Endothelial cell of umbilical vein (primary cell): ENCODE data around the gene SP140. TPM values are rescaled to one million over a fixed set of nuclear protein-coding genes. Genes with fewer than 3 reads are reported as not detected.

Experiments
- BruUV-seq: library from RNA; stranded (reverse); fragments of 400-500 nt; replicated peaks from 2 replicates; lab custom pipeline; 2021; lab: Mats Ljungman, UMichigan
- CTCF ChIA-PET: fragments of 300-600, 350-600 bp; sonication (Branson Sonifier 250); formaldehyde crosslinking; loops from one replicate; lab custom pipeline; 2021; ENCODE audit warnings: antibody characterized with exemption, inconsistent platforms; lab: Charles Lee
- POLR2A ChIA-PET: fragments of 300-600, 350-600 bp; sonication (Branson Sonifier 250); formaldehyde crosslinking; loops from one replicate; lab custom pipeline; 2021; ENCODE audit warnings: antibody characterized with exemption, inconsistent platforms; lab: Charles Lee
- DNase-seq: peaks from one replicate; pipeline ENCODE4 v3.0.0-alpha.2; 2011; ENCODE audit warnings: low read depth, low spot score
- FAIRE-seq: peaks from 2 replicates; lab custom pipeline; 2011; peaks lifted over from hg19 to GRCh38; lab: Jason Lieb, UNC
- H2AFZ ChIP-seq: 2 replicates; pipeline ENCODE4 v1.6.0; 2012; ENCODE audit warnings: low read depth, low read length, control low read depth, inconsistent platforms
- H3K27ac ChIP-seq: 2 replicates; pipeline ENCODE4 v1.5.1; 2011; ENCODE audit warnings: low read depth, mild to moderate bottlenecking, control low read depth, low read length, moderate library complexity; ENCODE audit not compliant: insufficient read depth
- H3K27me3 ChIP-seq, 2 experiments: 2 replicates each; pipeline versions ENCODE4 v1.6.0 to v1.6.1; 2011; ENCODE audit warnings: low read length in 2 of 2, mixed read lengths in 1 of 2; ENCODE audit not compliant: control insufficient read depth in 2 of 2, insufficient read depth in 2 of 2
- H3K36me3 ChIP-seq, 2 experiments: 2 replicates in 1 of 2; 3 replicates in 1 of 2; pipeline ENCODE4 v1.5.1; 2011; ENCODE audit warnings: low read length in 2 of 2, mild to moderate bottlenecking in 1 of 2, moderate library complexity in 1 of 2; ENCODE audit not compliant: control insufficient read depth in 2 of 2, insufficient read depth in 2 of 2; ENCODE audit errors: extremely low read depth in 1 of 2
- H3K4me1 ChIP-seq: 3 replicates; pipeline ENCODE4 v1.5.1; 2011; ENCODE audit warnings: mild to moderate bottlenecking, low read length; ENCODE audit not compliant: control insufficient read depth, insufficient read depth; ENCODE audit errors: extremely low read depth
- H3K4me2 ChIP-seq: 2 replicates; pipeline ENCODE4 v1.6.1; 2011; ENCODE audit warnings: low read length, control low read depth, mixed read lengths; ENCODE audit not compliant: insufficient read depth
- H3K4me3 ChIP-seq, 3 experiments: fragments of 200-600 bp in 1 of 3; sonication (generic), shearing (Covaris generic) in 1 of 3; replicated peaks in 1 of 3; 2 replicates each; pipeline ENCODE4 v1.5.1; 2011 to 2016; ENCODE audit warnings: control low read depth in 3 of 3, low read length in 3 of 3, mild to moderate bottlenecking in 2 of 3, inconsistent platforms in 1 of 3, low read depth in 1 of 3, moderate library complexity in 1 of 3; ENCODE audit not compliant: insufficient read depth in 1 of 3
- H3K79me2 ChIP-seq: 2 replicates; pipeline ENCODE4 v1.6.0; 2012; ENCODE audit warnings: low read length, inconsistent platforms; ENCODE audit not compliant: control insufficient read depth, insufficient read depth
- H3K9ac ChIP-seq: replicated peaks from 2 replicates; pipeline ENCODE3; 2011; ENCODE audit warnings: low read length, control low read depth; ENCODE audit not compliant: insufficient read depth; ENCODE audit errors: extremely low read depth
- H3K9me1 ChIP-seq: replicated peaks from 3 replicates; pipeline ENCODE4 v1.6.0; 2011; ENCODE audit warnings: mild to moderate bottlenecking, low read length; ENCODE audit not compliant: control insufficient read depth, insufficient read depth; ENCODE audit errors: extremely low read depth
- H3K9me3 ChIP-seq: replicated peaks from 2 replicates; pipeline ENCODE4 v1.5.1; 2012; ENCODE audit warnings: low read length, inconsistent platforms; ENCODE audit not compliant: control insufficient read depth, insufficient read depth
- H4K20me1 ChIP-seq: replicated peaks from 2 replicates; pipeline ENCODE3; 2011; ENCODE audit warnings: mild to moderate bottlenecking, low read length; ENCODE audit not compliant: control insufficient read depth, insufficient read depth; ENCODE audit errors: extremely low read depth
- CTCF ChIP-seq, 2 donors: IDR thresholded peaks; 1 replicate in 1 of 2; 2 replicates in 1 of 2; pipeline ENCODE4 v1.5.1; 2011; ENCODE audit warnings: low read length in 2 of 2, mild to moderate bottlenecking in 2 of 2, moderate library complexity in 2 of 2, control low read depth in 1 of 2, inconsistent platforms in 1 of 2, low read depth in 1 of 2; ENCODE audit not compliant: insufficient read depth in 1 of 2; ENCODE audit errors: extremely low read depth in 1 of 2
- EZH2 ChIP-seq: IDR thresholded peaks from 2 replicates; pipeline ENCODE4 v1.6.1; 2012; ENCODE audit warnings: borderline replicate concordance, low read depth, mild to moderate bottlenecking, moderate library complexity, low read length, inconsistent platforms; ENCODE audit not compliant: severe bottlenecking
- FOS ChIP-seq: IDR thresholded peaks from 2 replicates; pipeline ENCODE4 v1.6.1; 2011; ENCODE audit warnings: mild to moderate bottlenecking, low read length, moderate library complexity, borderline replicate concordance; ENCODE audit not compliant: insufficient read depth
- GATA2 ChIP-seq: IDR thresholded peaks from 2 replicates; pipeline ENCODE4 v1.7.0; 2011; ENCODE audit warnings: low read depth, mild to moderate bottlenecking, moderate library complexity, mixed read lengths, low read length; ENCODE audit not compliant: insufficient read length, insufficient read depth
- JUN ChIP-seq: IDR thresholded peaks from 2 replicates; pipeline ENCODE4 v1.6.1; 2011; ENCODE audit warnings: borderline replicate concordance, low read depth; ENCODE audit not compliant: insufficient read length, insufficient read depth
- MAX ChIP-seq: IDR thresholded peaks from 2 replicates; pipeline ENCODE4 v1.6.1; 2011; ENCODE audit not compliant: insufficient read depth, insufficient read length
- MYC ChIP-seq: IDR thresholded peaks from one replicate; pipeline ENCODE4 v1.6.1; 2011; ENCODE audit warnings: mild to moderate bottlenecking, low read depth, low read length
- POLR2A ChIP-seq: IDR thresholded peaks from 2 replicates; pipeline ENCODE4 v1.6.1; 2012; ENCODE audit warnings: low read depth, mild to moderate bottlenecking, control low read depth, low read length
- POLR2AphosphoS5 ChIP-seq: IDR thresholded peaks from 2 replicates; pipeline ENCODE4 v1.6.1; 2012; ENCODE audit warnings: low read depth, mild to moderate bottlenecking, control low read depth, low read length, moderate library complexity; ENCODE audit not compliant: insufficient read depth
- dilution Hi-C: fragments of 300-500 bp; cut with MboI; formaldehyde crosslinking; loops from one replicate; pipeline ENCODE4 v1.15.0; 2019; ENCODE audit warnings: low sequenced_read_pairs; ENCODE audit not compliant: extremely low pct_ligation_motif_present
- intact Hi-C: fragments of 100-400 bp; cut with micrococcal nuclease; formaldehyde crosslinking; loops from one replicate; pipeline ENCODE4 v1.10.0; 2022
- polyA plus RNA-seq, 4 experiments: library from polyadenylated mRNA; depleted of rRNA in 3 of 4; stranded (reverse) in 3 of 4; unstranded in 1 of 4; fragments of >200 nt; gene quantifications; 2 replicates each; pipeline versions ENCODE4 v1.2.1 to v1.2.3, GENCODE V29; 2011 to 2012; ENCODE audit warnings: missing spikeins in 1 of 4
- total RNA-seq: library from RNA; stranded (reverse); gene quantifications from 2 replicates; pipeline ENCODE4 v1.2.3, GENCODE V29; 2021

The SP140 gene
- total and polyA plus RNA-seq, 2 donors (not counting 3 experiments of a cell fraction or from before 2014, with no cell fraction given) = not detected

GRCh38 chr2:230335461-230335863 is 109.9 kb downstream of the SP140 start:
- intact Hi-C loops (no loop called here), dilution Hi-C loops (no loop called here)
- ChIA-PET POLR2A (no interaction called here), CTCF (interaction anchor here (1.2 kb wide), 1 partner anchor 8 kb away, joined by 5 read pairs; the partner anchor contains the start of gene SP140L)
- no TSS peak for BruUV-seq
- H3K9ac ChIP-seq = no peak overlapping the region
- no peak overlapping the region for H3K4me3 ChIP-seq
- H4K20me1 ChIP-seq = no peaks in the 10 kb centered on the region
- H3K4me2 ChIP-seq = no peak overlapping the region
- no peaks in the 10 kb centered on the region for H3K9me3 ChIP-seq
- H3K9me1 ChIP-seq = no peaks in the 10 kb centered on the region
- H3K36me3 ChIP-seq = peaks cover 0 to 8% of the 10 kb centered on the region in 2 experiments
- H3K79me2 ChIP-seq = peaks cover 7% of the 10 kb centered on the region
- no peak for FAIRE-seq
- H3K27ac ChIP-seq = no peak overlapping the region
- peak; percentile 30 for DNase-seq
- H3K4me1 ChIP-seq = no peaks in the 10 kb centered on the region
- H3K27me3 ChIP-seq = no peaks in the 10 kb centered on the region
- TF ChIP-seq GATA2 (no peak), EZH2 (no peak), MYC (no peak), POLR2A (no peak), JUN (no peak), FOS (no peak), MAX (no peak), CTCF (IDR thresholded peaks at IDR 0.05; ENCODE audit: extremely low read depth in 1 of 2, insufficient read depth in 1 of 2, low read depth in 1 of 2, low read length in 2 of 2) (no peak), POLR2AphosphoS5 (no peak)
- H2AFZ ChIP-seq = no peak overlapping the region
